WERI-Rb-1 (cell line): ENCODE results near the gene ATG5.

Experiments used
- DNase-seq: peaks from one replicate; pipeline ENCODE4 v3.0.0-alpha.2; 2020
- H3K27ac ChIP-seq: fragments of 250-450 bp; sonication (Bioruptor Pico); 2 replicates; pipeline ENCODE4 v1.5.1; 2020; ENCODE audit warnings: mild to moderate bottlenecking, moderate library complexity
- H3K27me3 ChIP-seq: fragments of 250-450 bp; sonication (Bioruptor Pico); 2 replicates; pipeline ENCODE4 v1.5.1; 2021; ENCODE audit warnings: mild to moderate bottlenecking, low read depth, moderate library complexity; ENCODE audit not compliant: insufficient read depth, severe bottlenecking
- H3K36me3 ChIP-seq: fragments of 250-450 bp; sonication (Bioruptor Pico); 2 replicates; pipeline ENCODE4 v1.5.1; 2020; ENCODE audit warnings: mild to moderate bottlenecking, moderate library complexity
- H3K4me3 ChIP-seq: 2 replicates; pipeline ENCODE4 v1.5.1; 2011; ENCODE audit warnings: low read depth, mild to moderate bottlenecking, control low read depth, low read length
- H3K9me3 ChIP-seq: fragments of 250-450 bp; sonication (Bioruptor Pico); 2 replicates; pipeline ENCODE4 v1.5.1; 2021; ENCODE audit warnings: mild to moderate bottlenecking, moderate library complexity; ENCODE audit not compliant: severe bottlenecking
- TF ChIP-seq, protein P1 (sequence below): IDR thresholded peaks from 2 replicates; pipeline ENCODE4 v1.5.1; 2011; ENCODE audit warnings: low read depth, mild to moderate bottlenecking, control low read depth, inconsistent platforms, low read length

The ATG5 gene

DNA sequence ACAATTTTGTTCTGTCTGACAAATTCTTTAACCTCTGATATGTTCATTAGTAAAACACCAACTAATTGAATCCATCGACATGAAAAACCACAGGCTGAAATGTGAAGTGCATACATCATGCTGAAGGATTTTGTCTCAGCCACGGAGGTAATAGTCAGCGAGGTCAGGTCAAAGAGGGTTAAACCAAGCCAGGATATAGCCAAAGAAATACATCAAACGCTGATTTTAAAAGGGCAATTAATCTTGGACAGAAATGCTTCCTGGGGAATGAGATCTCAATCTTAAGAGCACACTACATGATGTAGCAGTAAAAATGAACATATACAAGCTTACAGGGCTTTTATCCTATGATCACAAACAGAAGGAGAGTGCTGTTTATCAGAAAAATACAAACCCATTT lies 132.7 kb downstream of the ATG5 start:
- H3K27me3 ChIP-seq: no peaks in the 10 kb centered on the region
- TF ChIP-seq, protein P1, sequence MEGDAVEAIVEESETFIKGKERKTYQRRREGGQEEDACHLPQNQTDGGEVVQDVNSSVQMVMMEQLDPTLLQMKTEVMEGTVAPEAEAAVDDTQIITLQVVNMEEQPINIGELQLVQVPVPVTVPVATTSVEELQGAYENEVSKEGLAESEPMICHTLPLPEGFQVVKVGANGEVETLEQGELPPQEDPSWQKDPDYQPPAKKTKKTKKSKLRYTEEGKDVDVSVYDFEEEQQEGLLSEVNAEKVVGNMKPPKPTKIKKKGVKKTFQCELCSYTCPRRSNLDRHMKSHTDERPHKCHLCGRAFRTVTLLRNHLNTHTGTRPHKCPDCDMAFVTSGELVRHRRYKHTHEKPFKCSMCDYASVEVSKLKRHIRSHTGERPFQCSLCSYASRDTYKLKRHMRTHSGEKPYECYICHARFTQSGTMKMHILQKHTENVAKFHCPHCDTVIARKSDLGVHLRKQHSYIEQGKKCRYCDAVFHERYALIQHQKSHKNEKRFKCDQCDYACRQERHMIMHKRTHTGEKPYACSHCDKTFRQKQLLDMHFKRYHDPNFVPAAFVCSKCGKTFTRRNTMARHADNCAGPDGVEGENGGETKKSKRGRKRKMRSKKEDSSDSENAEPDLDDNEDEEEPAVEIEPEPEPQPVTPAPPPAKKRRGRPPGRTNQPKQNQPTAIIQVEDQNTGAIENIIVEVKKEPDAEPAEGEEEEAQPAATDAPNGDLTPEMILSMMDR: no peak
- H3K36me3 ChIP-seq: no peaks in the 10 kb centered on the region
- no peaks in the 10 kb centered on the region for H3K9me3 ChIP-seq
- no peak for DNase-seq
- no peak overlapping the region for H3K4me3 ChIP-seq
- H3K27ac ChIP-seq: no peak overlapping the region

DNA sequence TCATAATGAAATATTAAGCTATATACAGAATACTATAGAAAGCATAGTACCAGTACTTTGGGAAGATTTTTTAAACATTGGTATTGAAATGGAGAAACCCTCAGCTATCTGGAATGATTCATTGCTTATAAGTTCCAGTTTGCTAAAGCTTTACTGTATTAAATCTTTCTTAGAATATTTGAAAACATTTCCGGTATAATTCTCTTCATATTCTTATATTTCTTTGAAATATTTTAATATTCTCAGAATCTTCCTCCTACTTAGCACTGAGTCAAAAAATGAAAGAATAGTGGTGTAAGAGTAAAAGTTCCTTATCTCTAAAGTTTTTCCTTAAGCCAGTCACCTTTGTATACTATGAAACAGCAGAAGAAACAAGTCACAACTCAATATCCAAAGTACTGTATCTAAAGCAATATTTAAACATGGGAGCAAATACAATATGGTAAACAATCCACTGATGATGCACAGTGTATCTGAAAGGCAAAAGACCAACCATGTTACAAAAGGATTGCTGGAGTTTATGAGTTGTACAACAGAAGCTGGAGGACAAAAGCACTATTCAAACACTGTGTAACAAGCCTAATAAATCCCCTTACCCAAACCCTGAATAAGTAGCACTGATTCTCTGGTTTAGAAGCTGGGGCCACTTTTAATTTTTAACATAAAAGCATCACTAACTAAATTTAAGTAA lies 137.3 kb downstream of the ATG5 start:
- H3K27me3 ChIP-seq: no peaks in the 10 kb centered on the region
- TF ChIP-seq, protein P1: no peak
- H3K4me3 ChIP-seq: no peak overlapping the region
- no peaks in the 10 kb centered on the region for H3K36me3 ChIP-seq
- no peaks in the 10 kb centered on the region for H3K9me3 ChIP-seq
- H3K27ac ChIP-seq: no peak overlapping the region
- DNase-seq: no peak

DNA sequence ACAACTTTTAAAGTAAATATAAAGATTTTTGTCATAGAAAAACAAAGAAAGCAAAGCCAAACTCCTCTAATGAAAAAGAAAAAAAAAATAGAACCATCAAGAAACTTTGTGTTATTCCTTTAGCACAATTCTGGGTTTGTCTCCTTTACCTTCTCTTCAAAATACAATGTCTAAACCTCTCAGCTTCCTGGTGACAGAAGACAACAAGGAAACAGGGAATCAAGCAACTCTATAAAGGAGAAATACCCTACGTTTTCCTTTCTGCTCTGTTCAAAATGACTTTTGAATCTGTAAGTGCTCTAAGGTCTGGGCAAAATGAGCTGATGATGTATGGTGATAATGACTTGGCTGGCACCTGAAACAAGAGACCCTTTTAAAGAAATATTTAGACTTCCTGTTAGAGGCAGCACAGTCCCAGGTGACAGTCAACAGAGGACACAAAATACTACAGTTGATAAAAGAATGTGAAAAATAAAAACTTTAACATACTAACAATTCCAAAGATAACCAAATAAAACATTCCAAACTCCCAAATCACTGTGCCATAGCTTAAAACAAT lies 138.1 kb downstream of the ATG5 start:
- no peak for DNase-seq
- no peak overlapping the region for H3K4me3 ChIP-seq
- H3K27me3 ChIP-seq: no peaks in the 10 kb centered on the region
- TF ChIP-seq, protein P1: no peak
- H3K9me3 ChIP-seq: no peaks in the 10 kb centered on the region
- H3K27ac ChIP-seq: no peak overlapping the region
- H3K36me3 ChIP-seq: no peaks in the 10 kb centered on the region

DNA sequence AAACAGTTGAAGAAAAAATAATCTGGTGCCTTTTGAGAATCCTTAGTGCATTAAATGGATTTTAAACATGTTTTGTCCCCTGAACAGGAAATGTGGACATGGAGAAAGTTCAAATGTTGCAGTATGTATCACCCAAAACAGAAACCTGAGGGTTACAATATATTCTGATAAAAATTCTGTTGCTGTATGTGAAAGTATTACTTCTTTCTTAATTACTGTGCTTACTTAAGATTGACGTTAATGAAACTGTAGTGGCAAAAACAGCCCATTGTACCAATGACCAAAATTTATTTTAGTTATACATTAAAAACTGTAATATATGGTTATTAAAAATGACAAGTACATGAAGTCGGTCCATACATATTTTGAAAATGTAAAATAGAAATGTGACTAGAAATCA lies 138.8 kb downstream of the ATG5 start:
- TF ChIP-seq, protein P1: no peak
- Histone ChIP-seq H3K4me3 (no peak overlapping the region), H3K27me3 (no peaks in the 10 kb centered on the region), H3K27ac (no peak overlapping the region), H3K36me3 (no peaks in the 10 kb centered on the region), H3K9me3 (no peaks in the 10 kb centered on the region)
- DNase-seq: no peak

DNA sequence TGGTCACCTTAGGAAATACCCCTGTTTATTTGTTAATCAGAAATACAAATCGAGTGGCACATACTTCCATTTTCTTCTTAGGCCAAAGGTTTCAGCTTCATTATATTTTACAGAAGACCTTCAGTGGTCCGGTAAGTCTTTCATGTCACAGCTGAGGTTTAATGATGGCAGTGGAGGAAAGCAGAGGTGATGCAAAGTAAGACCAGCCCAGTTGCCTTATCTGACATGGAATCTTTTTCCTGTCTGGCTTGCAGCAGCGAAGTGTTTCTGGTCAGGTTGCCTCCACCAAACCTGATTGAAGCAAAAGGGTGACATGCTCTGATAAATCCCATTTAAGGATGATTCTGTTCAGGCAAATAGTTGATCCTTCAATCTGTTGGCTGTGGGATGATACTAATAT lies 139.4 kb downstream of the ATG5 start:
- H3K27ac ChIP-seq: no peak overlapping the region
- H3K36me3 ChIP-seq: no peaks in the 10 kb centered on the region
- H3K4me3 ChIP-seq: no peak overlapping the region
- TF ChIP-seq, protein P1: no peak
- no peaks in the 10 kb centered on the region for H3K27me3 ChIP-seq
- no peak for DNase-seq
- no peaks in the 10 kb centered on the region for H3K9me3 ChIP-seq

DNA sequence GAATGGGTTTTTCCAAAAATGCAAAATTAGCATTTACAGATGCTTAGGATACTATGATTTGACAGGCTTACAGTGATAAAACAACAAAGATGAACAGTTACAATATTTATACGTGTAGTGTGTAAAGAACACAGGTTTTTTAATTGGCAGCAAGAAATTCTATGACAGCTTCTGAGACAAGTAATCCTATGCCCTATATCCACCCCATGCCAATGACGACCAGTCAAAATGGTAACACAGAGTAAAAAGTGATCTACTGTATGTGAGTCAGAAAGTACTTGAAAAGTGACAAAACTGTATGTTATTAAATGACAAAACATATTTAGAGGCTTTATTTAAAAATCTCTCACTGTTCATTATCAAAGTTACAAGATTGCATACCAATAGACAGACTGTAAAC lies 139.9 kb downstream of the ATG5 start:
- H3K27me3 ChIP-seq: no peaks in the 10 kb centered on the region
- DNase-seq: no peak
- H3K9me3 ChIP-seq: no peaks in the 10 kb centered on the region
- no peak overlapping the region for H3K27ac ChIP-seq
- TF ChIP-seq, protein P1: no peak
- H3K36me3 ChIP-seq: no peaks in the 10 kb centered on the region
- no peak overlapping the region for H3K4me3 ChIP-seq
